HG03460 (cell line): ENCODE measurements around the gene PLOD1.
A peak's percentile ranks its signal among the peaks of the same experiment; 100 is the strongest.
"Not testable (repeated sequence)": the region's sequence is repeated elsewhere in the genome, so short reads cannot be mapped to it uniquely, and the experiment has no call there.

Experiments used
- ATAC-seq: cut with Tn5 transposase; IDR thresholded peaks from one replicate; pipeline ENCODE4 v1.9.1; 2021; ENCODE audit not compliant: unreplicated experiment

Gene PLOD1

GRCh38 chr1:11934302-11935056, at the start of gene PLOD1:
Gene PLOD1 (plus strand): TSS chr1:11934717. CDS start chr1:11934780, 63 bp downstream.
- peak; percentile 86 for ATAC-seq

- ATAC-seq = no peak
These were observed 48.6 kb upstream of the PLOD1 start for GRCh38 chr1:11885916-11886315.

DNA sequence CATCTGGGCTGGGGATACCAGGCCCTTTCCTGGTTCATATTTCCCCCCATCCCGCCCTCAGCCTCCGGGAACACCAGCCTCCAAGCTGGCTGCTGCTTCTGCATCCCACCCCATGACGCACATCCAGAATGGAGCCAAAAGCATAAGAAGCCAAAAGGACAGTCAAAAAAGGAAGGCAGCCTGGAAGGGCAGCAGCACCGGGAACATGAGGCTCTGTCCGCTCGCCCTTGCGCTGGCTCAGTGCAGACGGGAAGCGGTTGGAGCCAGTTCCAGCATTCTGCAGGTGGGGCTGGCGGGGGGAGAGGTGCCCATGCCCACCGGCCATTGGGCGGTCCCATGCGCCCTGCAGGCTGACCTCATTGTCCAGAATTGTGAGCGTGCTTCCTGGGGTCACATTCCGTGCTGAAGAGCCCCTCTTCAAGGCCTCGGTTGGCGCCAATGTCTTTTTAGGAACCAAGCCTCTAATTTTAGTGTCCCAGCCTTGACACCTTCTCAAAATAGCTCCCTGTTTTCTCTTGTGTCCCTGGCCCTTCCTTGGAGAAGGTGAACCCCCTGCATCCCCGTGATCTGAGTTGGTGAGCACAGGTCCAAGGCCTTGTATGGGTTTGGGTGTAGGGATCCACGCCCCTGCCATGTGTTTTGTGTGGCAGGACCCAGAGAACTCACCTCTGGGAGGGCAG, 47.4 kb upstream of the PLOD1 start:
- no peak for ATAC-seq

DNA sequence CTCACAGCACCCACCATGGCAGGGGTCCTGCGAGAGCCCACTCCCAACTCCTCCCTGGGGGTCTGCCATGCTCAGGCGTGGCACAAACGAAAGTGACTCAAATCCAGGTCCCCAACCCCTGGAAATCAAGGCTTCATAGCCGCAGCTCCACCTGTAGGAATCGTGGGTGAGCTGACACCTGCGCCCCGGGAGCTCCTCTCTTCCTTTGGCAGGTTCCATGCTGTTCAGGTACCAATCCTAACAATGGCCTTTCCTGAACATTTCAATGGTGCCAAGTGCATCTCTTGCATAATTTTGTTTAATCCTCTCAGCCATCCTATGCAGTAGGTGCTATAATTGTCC, 46.9 kb upstream of the PLOD1 start:
- ATAC-seq = no peak

DNA sequence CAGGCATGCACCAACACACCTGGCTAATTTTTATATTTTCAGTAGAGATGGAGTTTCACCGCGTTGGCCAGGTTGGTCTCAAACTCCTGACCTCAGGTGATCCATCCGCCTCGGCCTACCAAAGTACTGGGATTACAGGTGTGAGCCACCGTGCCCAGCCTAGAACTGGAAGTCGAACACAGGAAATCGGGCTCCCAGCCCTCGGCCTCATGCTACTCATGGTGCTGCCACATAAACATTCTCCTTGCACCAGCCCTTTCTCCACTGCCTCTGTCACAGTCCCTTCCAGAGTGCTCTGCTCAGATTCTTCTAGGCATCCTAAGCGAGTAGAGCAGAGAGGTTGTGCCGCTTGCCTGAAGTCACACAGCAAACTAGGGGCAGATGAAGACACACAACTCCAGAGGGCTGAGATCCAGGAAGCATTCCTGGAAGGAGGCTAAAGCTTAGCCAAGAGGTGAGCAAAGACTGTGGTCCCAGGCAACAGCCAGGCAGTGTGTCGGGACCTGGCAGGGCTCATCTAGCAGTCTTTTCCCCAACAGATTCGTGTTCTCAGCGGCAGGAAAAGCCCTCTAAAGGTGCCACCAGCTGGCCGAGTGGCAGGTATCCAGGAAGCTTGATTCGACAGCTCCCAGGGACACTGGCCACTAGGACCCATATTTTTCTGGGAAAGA, 46.2 kb upstream of the PLOD1 start:
- ATAC-seq = no peak

DNA sequence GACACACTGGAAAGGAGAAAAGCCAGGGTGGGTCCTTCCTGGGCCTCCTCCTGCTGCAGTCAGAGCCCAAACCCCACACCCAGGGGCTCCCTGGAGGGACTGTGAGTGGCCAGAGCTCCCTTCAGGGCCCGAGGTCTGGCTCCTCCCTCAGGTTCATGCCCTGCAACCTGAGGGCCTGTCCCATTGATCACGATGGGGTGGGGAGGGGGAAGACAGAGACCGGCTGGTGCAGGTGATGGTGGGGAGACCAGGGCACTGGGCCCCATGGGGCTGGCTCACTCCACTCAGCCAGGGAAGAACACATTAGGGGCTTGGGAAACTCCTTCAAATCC, 45.7 kb upstream of the PLOD1 start:
- ATAC-seq = no peak

- ATAC-seq = no peak
These were observed 42.9 kb upstream of the PLOD1 start for GRCh38 chr1:11891433-11892186.

- ATAC-seq = no peak
These were observed 40.6 kb upstream of the PLOD1 start for GRCh38 chr1:11893907-11894251.

GRCh38 chr1:11894501-11894900, 40.0 kb upstream of the PLOD1 start:
- not testable (repeated sequence) for ATAC-seq

DNA sequence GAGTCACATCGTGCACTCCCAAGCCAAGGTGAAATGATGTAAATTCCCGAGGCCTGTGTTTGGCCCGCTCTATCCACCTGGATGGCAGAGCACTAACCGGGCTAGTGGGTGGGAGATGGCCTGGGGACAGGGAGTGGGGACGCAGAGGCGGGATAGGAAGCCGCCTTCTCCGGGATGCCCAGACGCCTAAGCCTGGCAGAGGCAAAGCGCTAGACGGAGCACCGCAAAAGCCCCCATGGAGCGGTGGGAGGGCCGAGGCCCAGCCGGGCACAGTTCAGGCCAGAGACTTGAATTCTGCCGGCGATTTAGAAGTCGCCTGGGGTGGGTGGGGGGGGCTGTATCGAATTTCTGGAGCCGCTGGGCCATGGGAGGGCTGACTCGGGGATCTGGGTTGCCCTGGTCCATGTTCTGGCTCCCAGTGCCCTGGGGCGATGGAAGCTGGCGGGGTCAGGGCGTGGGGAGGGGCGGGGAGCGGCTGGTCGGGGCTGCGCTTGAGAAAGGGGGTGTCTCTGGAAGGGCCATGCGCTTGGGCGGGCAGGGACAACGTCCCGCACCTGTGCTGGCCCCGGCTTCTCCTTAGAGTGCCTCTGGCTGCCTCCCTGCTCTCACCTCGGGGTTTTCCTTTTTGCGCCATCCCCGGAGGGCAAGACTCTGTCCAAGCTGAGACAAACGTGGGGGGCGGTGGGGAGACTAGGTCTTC, 36.3 kb upstream of the PLOD1 start:
- no peak for ATAC-seq

DNA sequence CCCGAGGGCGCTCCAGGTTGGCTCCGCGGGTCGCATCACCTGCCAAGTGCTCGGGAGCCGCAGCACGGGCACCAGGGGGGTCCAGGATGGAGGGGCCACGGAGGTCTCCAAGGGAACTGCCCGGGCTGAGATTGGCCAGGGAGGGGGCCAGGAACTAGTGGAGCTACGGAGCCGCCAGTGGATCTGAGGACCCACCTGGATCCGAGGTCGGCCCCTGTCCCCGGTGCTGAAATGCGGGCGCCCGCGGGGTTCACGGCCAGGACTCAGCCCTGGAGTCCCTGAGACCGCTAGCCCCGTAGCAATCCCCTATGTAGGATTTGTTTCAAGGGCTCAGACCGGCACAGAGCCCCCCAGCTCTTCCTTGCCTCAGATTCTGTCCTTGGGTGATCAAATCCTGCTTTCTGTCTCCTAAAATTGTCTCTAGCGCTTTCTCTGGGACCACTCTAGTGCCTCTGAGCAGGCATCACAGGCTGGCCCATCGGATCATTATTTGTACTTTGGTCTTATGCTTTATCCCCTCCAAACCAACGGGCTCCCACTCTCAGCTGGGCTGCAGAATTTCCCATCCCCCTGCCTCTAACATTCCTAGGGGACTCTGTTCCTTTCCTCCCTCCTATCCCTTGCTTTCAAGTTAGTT, 35.6 kb upstream of the PLOD1 start:
- no peak for ATAC-seq

DNA sequence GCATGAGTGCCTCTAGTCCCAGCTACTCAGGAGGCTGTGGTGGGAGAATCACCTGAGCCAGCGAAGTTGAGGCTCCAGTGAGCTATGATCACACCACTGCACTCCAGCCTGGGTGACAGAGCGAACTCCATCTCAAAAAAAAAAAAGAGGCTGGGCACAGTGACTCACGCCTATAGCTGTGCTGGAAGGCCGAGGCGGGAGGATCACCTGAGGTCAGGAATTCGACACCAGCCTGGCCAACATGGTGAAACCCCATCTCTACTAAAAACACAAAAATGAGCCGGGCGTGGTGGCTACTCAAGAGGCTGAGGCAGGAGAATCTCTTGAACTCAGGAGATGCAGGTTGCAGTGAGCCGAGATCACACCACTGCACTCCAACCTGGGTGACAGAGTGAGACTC, 33.1 kb upstream of the PLOD1 start:
- ATAC-seq = not testable (repeated sequence)

GRCh38 chr1:11903210-11903609, 31.3 kb upstream of the PLOD1 start:
- no peak for ATAC-seq

- ATAC-seq = not testable (repeated sequence)
These were observed 30.4 kb upstream of the PLOD1 start for GRCh38 chr1:11904156-11904555.

DNA sequence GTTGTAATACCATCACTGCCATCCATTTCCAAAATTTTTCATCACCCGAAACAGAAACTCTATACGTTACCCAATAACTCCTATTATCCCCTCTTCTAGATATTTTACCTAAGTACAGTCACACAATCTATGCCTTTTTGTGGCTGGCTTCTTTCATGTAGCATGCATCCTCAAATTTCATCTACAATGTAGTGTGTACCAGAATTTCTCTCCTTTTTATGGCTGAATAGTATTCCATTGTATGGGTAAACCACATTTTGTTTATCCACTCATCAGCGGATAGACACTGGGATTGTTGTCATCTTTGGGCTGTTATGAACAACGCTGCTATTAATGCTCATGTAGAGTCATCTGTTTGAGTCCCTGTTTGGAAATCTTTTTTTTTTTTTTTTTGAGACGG, 29.5 kb upstream of the PLOD1 start:
- ATAC-seq = no peak

DNA sequence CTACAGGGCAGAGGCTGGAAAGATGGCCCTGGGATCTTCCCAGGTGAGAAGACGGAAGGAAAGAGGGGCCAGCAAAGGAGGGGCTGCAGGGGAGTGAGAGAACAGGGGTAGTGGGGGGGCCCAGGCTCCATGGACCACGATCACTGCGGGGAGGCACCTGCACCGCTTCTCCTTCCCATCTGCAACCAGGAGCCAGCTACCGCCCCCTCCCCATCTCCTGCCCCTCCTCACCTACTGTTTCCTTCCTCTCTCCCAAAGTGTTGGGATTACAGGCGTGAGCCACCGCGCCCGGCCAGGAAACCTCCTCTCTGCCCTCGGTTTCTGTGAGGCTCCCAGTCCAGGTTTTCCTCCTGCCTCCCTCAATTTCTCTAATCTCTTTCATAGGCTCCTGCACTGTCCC, 27.6 kb upstream of the PLOD1 start:
- no peak for ATAC-seq

DNA sequence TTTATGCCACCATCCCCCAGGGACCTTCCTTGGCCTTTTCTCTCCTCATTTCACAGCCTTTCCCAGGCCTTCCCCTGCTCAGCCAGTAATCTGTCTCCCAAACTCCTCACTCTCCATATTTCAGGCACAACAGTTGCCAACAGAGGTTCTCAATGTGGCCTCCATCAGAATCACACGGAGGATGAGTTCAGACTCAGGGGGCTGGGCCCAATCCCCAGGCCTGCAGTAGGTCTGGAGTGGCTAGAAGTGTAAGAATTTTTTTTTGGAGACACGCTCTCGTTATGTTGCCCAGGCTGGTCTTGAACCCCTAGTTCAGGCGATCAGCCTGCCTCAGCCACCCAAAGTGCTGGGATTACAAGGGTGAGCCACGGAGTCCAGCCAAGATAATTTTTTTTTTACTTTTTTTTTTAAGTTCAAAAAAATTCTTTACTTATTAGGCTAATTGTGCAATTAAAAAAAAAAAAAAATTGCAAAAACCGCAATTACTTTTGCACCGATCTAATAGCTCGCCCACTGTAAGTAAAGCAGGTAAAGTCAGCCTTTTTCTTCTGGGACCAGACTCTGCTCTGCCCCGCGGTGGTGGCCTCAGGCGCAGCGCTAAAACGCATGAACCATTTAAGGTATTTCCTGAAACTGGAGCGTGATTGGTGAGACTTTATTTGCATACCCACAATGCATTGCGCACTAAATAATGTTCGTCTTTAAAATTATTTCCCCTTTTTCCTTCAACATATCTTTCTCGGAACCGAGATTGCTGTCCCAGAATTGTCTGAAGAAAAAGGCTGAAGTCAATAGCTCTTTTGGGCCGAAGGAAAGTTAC, 27.0 kb upstream of the PLOD1 start:
- peak; percentile 53 for ATAC-seq

GRCh38 chr1:11908095-11908675, 26.3 kb upstream of the PLOD1 start:
- ATAC-seq = peak; percentile 49

DNA sequence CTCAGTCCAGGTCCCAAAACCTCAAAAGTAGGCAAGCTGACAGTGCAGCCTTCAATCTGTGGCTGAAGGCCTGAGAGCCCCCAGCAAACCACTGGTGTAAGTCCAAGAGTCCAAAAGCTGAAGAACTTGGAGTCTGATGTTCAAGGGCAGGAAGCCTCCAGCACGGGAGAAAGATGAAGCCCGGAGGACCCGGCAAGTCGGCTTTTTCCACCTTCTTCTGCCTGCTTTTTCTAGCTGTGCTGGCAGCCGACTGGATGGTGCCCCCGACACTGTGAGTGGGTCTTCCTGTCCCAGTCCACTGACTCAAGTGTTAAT, 23.6 kb upstream of the PLOD1 start:
- not testable (repeated sequence) for ATAC-seq

DNA sequence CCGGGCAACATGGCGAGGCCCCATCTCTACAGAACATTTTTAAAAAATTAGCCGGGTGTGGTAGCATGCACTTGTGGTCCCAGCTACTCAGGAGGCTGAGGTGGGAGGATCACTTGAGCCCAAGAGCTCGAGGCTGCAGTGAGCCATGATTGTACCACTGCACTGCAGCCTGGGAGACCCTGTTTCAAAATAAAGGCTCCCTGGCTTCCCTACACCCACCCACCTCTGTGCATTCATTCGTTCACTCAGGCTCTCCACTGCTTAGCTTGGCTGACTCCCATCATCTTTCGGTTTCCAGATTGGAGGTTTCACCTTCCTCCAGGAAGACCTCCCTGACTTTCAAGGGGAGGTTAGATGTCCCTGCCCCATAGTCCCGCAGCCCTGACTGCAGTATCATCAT, 22.5 kb upstream of the PLOD1 start:
- ATAC-seq = no peak
